ENCODE data around the gene NIPA2.

- TF ChIP-seq CTCF (IDR thresholded peaks at IDR 0.05) = no peak
- no peak for TF ChIP-seq POLR2AphosphoS5 (IDR thresholded peaks at IDR 0.05)
These were observed 705 bp downstream of the NIPA2 start for GRCh38 chr15:22839046-22839695.
